BJ (cell line): Measurements from ENCODE around the gene SRPX. TPM values are rescaled to one million over a fixed set of nuclear protein-coding genes. Genes with fewer than 3 reads are reported as not detected.

Experiments
- CTCF ChIA-PET: fragments of 350-600 bp; formaldehyde crosslinking; extraction: SDS; loops from one replicate; lab custom pipeline; 2021; ENCODE audit warnings: antibody characterized with exemption, inconsistent platforms; lab: Yijun Ruan, JAX
- POLR2A ChIA-PET: fragments of 300-600 bp; sonication (Branson Sonifier 250); formaldehyde crosslinking; extraction: SDS; loops from one replicate; lab custom pipeline; 2021; ENCODE audit warnings: antibody characterized with exemption; lab: Charles Lee
- DNase-seq: peaks from one replicate; pipeline ENCODE4 v3.0.0-alpha.2; 2011; ENCODE audit warnings: low read depth
- H3K27me3 ChIP-seq: 2 replicates; pipeline ENCODE4 v1.6.0; 2011; ENCODE audit warnings: low read length; ENCODE audit not compliant: control insufficient read depth, insufficient read depth
- H3K36me3 ChIP-seq: 2 replicates; pipeline ENCODE4 v1.5.1; 2011; ENCODE audit warnings: low read length; ENCODE audit not compliant: control insufficient read depth, insufficient read depth
- H3K4me3 ChIP-seq: 2 replicates; pipeline ENCODE4 v1.5.1; 2011; ENCODE audit warnings: low read depth, mild to moderate bottlenecking, control low read depth, low read length
- CTCF ChIP-seq: IDR thresholded peaks from 2 replicates; pipeline ENCODE4 v1.5.1; 2011; ENCODE audit warnings: low read depth, mild to moderate bottlenecking, control low read depth, inconsistent platforms, low read length, moderate library complexity; ENCODE audit not compliant: insufficient read depth
- polyA plus RNA-seq: library from polyadenylated mRNA; depleted of rRNA; stranded (reverse); fragments of >200 nt; gene quantifications from 2 replicates; pipeline ENCODE4 v1.2.3, GENCODE V29; 2011

The SRPX gene
- polyA plus RNA-seq, 1 experiment: 48.2 TPM

DNA sequence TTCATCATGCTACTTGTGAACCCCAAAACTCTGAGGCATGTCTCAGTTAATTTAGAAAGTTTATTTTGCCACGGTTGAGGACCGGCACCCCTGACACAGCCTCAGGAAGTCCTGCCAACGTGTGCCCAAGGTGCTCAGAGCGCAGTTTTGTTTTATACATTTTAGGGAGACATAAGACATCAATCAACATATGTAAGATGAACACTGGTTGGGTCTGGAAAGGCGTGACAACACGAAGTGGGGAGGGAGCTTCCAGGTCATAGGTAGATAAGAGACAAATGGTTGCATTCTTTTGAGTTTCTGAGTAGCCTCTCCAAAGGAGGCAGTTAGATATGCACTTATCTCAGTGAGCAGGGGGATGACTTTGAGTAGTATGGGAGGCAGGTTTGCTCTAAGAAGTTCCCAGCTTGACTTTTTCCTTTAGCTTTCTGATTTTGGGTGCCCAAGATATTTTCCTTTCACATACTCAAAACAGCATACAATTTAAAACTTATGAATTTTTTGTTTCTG, 115.4 kb downstream of the SRPX start:
- Histone ChIP-seq H3K4me3 (no peak overlapping the region), H3K27me3 (no peaks in the 10 kb centered on the region), H3K36me3 (no peaks in the 10 kb centered on the region)
- POLR2A ChIA-PET: no interaction called here
- CTCF ChIA-PET: interaction anchor here (0.6 kb wide), 1 partner anchor 178 kb away, joined by 3 read pairs; no protein-coding TSS in a partner anchor
- DNase-seq: no peak
- no peak for TF ChIP-seq CTCF

DNA sequence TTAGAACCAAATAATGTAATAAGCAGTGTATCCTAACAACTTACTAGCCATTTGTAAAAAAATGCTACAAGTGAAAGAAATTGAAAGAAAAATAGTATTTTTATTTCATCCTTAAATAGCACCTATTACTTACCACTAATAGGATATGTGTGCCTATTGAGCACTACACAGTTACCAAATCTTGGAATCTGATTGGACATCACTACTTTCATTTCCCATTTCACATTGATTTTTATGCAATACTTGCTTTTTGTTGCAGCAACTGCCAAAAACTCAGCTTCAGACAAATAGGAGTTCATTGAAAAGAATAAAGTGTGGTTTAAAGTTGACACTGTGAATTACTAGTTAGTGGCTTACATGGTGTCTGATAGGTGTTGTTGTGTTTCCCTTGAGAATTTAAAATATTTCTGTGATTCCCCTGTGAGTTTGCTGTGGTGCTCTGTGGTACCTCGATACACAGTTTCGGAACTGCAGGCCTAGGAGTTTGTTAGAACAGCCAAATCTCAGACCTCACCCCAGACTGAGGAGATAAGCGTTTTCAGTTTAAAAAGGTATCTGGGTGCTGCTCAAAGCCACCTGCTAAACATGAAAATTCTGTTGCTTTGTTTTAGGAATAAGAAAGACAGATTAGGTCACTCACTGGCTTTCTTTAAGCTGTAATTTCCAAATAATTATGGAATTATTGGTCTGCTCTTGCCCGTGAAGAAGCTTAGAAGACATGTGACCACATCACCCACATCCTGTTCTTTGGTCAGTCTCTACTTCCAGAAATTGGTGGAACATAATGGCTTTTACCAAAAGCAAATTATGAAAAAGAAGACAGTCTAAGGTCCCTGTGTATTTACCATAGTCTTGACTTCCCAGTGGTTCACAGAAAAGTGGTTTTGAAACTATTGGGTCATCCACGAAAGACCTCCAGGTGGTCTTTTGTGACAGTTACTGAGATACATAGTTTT, 116.5 kb downstream of the SRPX start:
- no peaks in the 10 kb centered on the region for H3K36me3 ChIP-seq
- no peak for DNase-seq
- ChIA-PET CTCF (no interaction called here), POLR2A (no interaction called here)
- no peak overlapping the region for H3K4me3 ChIP-seq
- no peak for TF ChIP-seq CTCF
- H3K27me3 ChIP-seq: no peaks in the 10 kb centered on the region

- Histone ChIP-seq H3K4me3 (no peak overlapping the region), H3K36me3 (no peaks in the 10 kb centered on the region), H3K27me3 (no peaks in the 10 kb centered on the region)
- TF ChIP-seq CTCF: no peak
- DNase-seq: no peak
- POLR2A ChIA-PET: no interaction called here
- CTCF ChIA-PET: no interaction called here
Observed at GRCh38 chrX:38102875-38103274, 117.8 kb downstream of the SRPX start.

GRCh38 chrX:38102240-38102639, 118.4 kb downstream of the SRPX start:
- CTCF ChIA-PET: no interaction called here
- H3K4me3 ChIP-seq: no peak overlapping the region
- no peaks in the 10 kb centered on the region for H3K36me3 ChIP-seq
- DNase-seq: no peak
- TF ChIP-seq CTCF: no peak
- POLR2A ChIA-PET: no interaction called here
- H3K27me3 ChIP-seq: no peaks in the 10 kb centered on the region

- POLR2A ChIA-PET: no interaction called here
- CTCF ChIA-PET: interaction anchor here (0.7 kb wide), 1 partner anchor 62 kb away, joined by 3 read pairs; no protein-coding TSS in a partner anchor
- no peak for TF ChIP-seq CTCF
Observed at GRCh38 chrX:38099688-38100087, 121.0 kb downstream of the SRPX start.

More at GRCh38 chrX:38099688-38100087, 121.0 kb downstream of the SRPX start:
- Histone ChIP-seq H3K36me3 (no peaks in the 10 kb centered on the region), H3K4me3 (no peak overlapping the region), H3K27me3 (no peaks in the 10 kb centered on the region)
- DNase-seq: no peak
